SK-N-SH (cell line): ENCODE measurements around the gene HSPBP1. TPM values are rescaled to one million over a fixed set of nuclear protein-coding genes. Genes with fewer than 3 reads are reported as not detected.

Source experiments
- CTCF ChIA-PET: fragments of 300-600, 350-600 bp; formaldehyde crosslinking; extraction: SDS; loops from one replicate; lab custom pipeline; 2021; lab: Yijun Ruan, JAX
- POLR2A ChIA-PET: fragments of 350-600 bp; sonication (Branson Sonifier 250); formaldehyde crosslinking; extraction: SDS; loops from one replicate; lab custom pipeline; 2020; ENCODE audit warnings: antibody characterized with exemption, inconsistent platforms; lab: Yijun Ruan, JAX
- DNase-seq: peaks from one replicate; pipeline ENCODE4 v3.0.0; 2012
- H2AFZ ChIP-seq: fragments of 200-600 bp; sonication (generic); 2 replicates; pipeline ENCODE4 v1.8.1; 2016; ENCODE audit warnings: antibody characterized with exemption, mild to moderate bottlenecking, low read depth
- H3F3A ChIP-seq: fragments of 200-600 bp; sonication (generic); replicated peaks from 2 replicates; pipeline ENCODE3; 2016; ENCODE audit warnings: antibody characterized with exemption, mild to moderate bottlenecking; ENCODE audit not compliant: insufficient read depth
- H3K27ac ChIP-seq, 2 experiments: fragments of 200-500 bp in 1 of 2; fragments of 200-600 bp in 1 of 2; sonication (Bioruptor generic) in 1 of 2; sonication (generic), shearing (Covaris generic) in 1 of 2; 2 replicates each; pipeline versions ENCODE4 v1.5.1 to v1.6.1; 2014 to 2016; ENCODE audit warnings: low read depth in 2 of 2, inconsistent platforms in 1 of 2, low read length in 1 of 2, mild to moderate bottlenecking in 1 of 2, mixed read lengths in 1 of 2
- H3K27me3 ChIP-seq: fragments of 200-600 bp; sonication (generic), shearing (Covaris generic); 2 replicates; pipeline ENCODE4 v1.6.1; 2016; ENCODE audit warnings: mixed run types; ENCODE audit not compliant: insufficient read depth
- H3K36me3 ChIP-seq, 2 experiments: fragments of 200-500 bp in 1 of 2; fragments of 200-600 bp in 1 of 2; sonication (Bioruptor generic) in 1 of 2; sonication (generic) in 1 of 2; replicated peaks in 1 of 2; 2 replicates each; pipeline versions ENCODE3 to v1.5.1; 2014 to 2016; ENCODE audit warnings: low read length in 1 of 2, mild to moderate bottlenecking in 1 of 2; ENCODE audit not compliant: insufficient read depth in 2 of 2, control insufficient read depth in 1 of 2
- H3K4me1 ChIP-seq, 2 experiments: fragments of 200-500 bp in 1 of 2; fragments of 200-600 bp in 1 of 2; sonication (Bioruptor generic) in 1 of 2; sonication (generic), shearing (Covaris generic) in 1 of 2; 2 replicates each; pipeline versions ENCODE4 v1.5.1 to v1.6.1; 2014 to 2016; ENCODE audit warnings: low read depth in 1 of 2, low read length in 1 of 2, mixed run types in 1 of 2; ENCODE audit not compliant: insufficient read depth in 2 of 2, control insufficient read depth in 1 of 2
- H3K4me2 ChIP-seq: fragments of 200-600 bp; sonication (generic), shearing (Covaris generic); 2 replicates; pipeline ENCODE4 v1.6.1; 2017; ENCODE audit warnings: mixed run types
- H3K4me3 ChIP-seq, 2 experiments: fragments of 200-500 bp in 1 of 2; fragments of 200-600 bp in 1 of 2; sonication (Bioruptor generic) in 1 of 2; sonication (generic), shearing (Covaris generic) in 1 of 2; 2 replicates each; pipeline versions ENCODE4 v1.5.1 to v1.8.1; 2014 to 2016; ENCODE audit warnings: low read depth in 2 of 2, inconsistent platforms in 1 of 2, low read length in 1 of 2, mild to moderate bottlenecking in 1 of 2, mixed read lengths in 1 of 2, moderate library complexity in 1 of 2
- H3K79me2 ChIP-seq: fragments of 200-600 bp; sonication (generic); 2 replicates; pipeline ENCODE4 v1.8.1; 2017; ENCODE audit warnings: mild to moderate bottlenecking; ENCODE audit not compliant: insufficient read depth
- H3K9ac ChIP-seq: fragments of 200-600 bp; sonication (generic); 2 replicates; pipeline ENCODE4 v1.6.1; 2017; ENCODE audit warnings: mixed run types
- H3K9me2 ChIP-seq: fragments of 200-600 bp; sonication (generic); 2 replicates; pipeline ENCODE4 v1.6.1; 2017; ENCODE audit warnings: mixed run types
- H3K9me3 ChIP-seq: fragments of 200-600 bp; sonication (generic); 2 replicates; pipeline ENCODE4 v1.6.1; 2017; ENCODE audit warnings: mixed run types, mild to moderate bottlenecking, moderate library complexity
- H4K20me1 ChIP-seq: fragments of 200-600 bp; sonication (generic); 2 replicates; pipeline ENCODE4 v1.6.1; 2017; ENCODE audit warnings: mild to moderate bottlenecking, mixed run types; ENCODE audit not compliant: insufficient read depth
- EZH2phosphoT487 ChIP-seq: fragments of 200-600 bp; sonication (generic); IDR thresholded peaks from 2 replicates; pipeline ENCODE4 v1.6.1; 2017; ENCODE audit warnings: low read depth, mixed run types, mild to moderate bottlenecking, antibody characterized with exemption, moderate library complexity, borderline replicate concordance
- FOXJ3 ChIP-seq: sonication (generic); formaldehyde crosslinking; IDR thresholded peaks from 2 replicates; pipeline ENCODE4 v1.5.1; 2020; ENCODE audit warnings: mild to moderate bottlenecking, missing genetic modification reagents
- FOXM1 ChIP-seq: IDR thresholded peaks from 2 replicates; pipeline ENCODE4 v1.4.0; 2012; ENCODE audit warnings: low read depth, mild to moderate bottlenecking
- GATA2 ChIP-seq: sonication (generic); formaldehyde crosslinking; IDR thresholded peaks from 2 replicates; pipeline ENCODE4 v1.5.0; 2020; ENCODE audit warnings: mild to moderate bottlenecking, missing genetic modification reagents
- NFIC ChIP-seq: IDR thresholded peaks from 2 replicates; pipeline ENCODE4 v1.4.0; 2012; ENCODE audit warnings: borderline replicate concordance
- NRF1 ChIP-seq: IDR thresholded peaks from 2 replicates; pipeline ENCODE4 v1.6.1; 2012; ENCODE audit warnings: low read depth, mild to moderate bottlenecking, low read length
- RXRA ChIP-seq: IDR thresholded peaks from 2 replicates; pipeline ENCODE4 v1.4.0; 2012; ENCODE audit warnings: low read depth, mild to moderate bottlenecking, borderline replicate concordance
- SIN3A ChIP-seq: IDR thresholded peaks from 2 replicates; pipeline ENCODE4 v1.6.1; 2012; ENCODE audit warnings: low read depth, mild to moderate bottlenecking, low read length, moderate library complexity, borderline replicate concordance
- TEAD4 ChIP-seq: IDR thresholded peaks from 2 replicates; pipeline ENCODE4 v1.4.0; 2012; ENCODE audit warnings: mild to moderate bottlenecking, borderline replicate concordance; ENCODE audit not compliant: insufficient read depth
- YY1 ChIP-seq: IDR thresholded peaks from 2 replicates; pipeline ENCODE4 v1.4.0; 2012; ENCODE audit warnings: low read depth, mild to moderate bottlenecking
- WGBS: methylation state at CpG from one replicate; pipeline ENCODE4 v1.1.6; 2017; ENCODE audit warnings: low lambda C conversion rate; 5-methylcytosine and 5-hydroxymethylcytosine counted together
- polyA plus RNA-seq, 3 experiments: library from polyadenylated mRNA; depleted of rRNA; stranded (reverse); fragments of >200 nt; gene quantifications; 2 replicates each; pipeline ENCODE4 v1.2.3, GENCODE V29; 2012
- TF ChIP-seq, protein P1 (sequence below): fragments of 150-350 bp; IDR thresholded peaks from 2 replicates; pipeline ENCODE4 v1.6.1; 2016; ENCODE audit warnings: mild to moderate bottlenecking, low read depth, low read length
- TF ChIP-seq, protein P2 (sequence below): IDR thresholded peaks from 2 replicates; pipeline ENCODE4 v1.4.0; 2012; ENCODE audit warnings: low read depth

The HSPBP1 gene
- polyA plus RNA-seq, 1 of the 3 experiments (the other 2 are of a cell fraction): 55.4 TPM

DNA sequence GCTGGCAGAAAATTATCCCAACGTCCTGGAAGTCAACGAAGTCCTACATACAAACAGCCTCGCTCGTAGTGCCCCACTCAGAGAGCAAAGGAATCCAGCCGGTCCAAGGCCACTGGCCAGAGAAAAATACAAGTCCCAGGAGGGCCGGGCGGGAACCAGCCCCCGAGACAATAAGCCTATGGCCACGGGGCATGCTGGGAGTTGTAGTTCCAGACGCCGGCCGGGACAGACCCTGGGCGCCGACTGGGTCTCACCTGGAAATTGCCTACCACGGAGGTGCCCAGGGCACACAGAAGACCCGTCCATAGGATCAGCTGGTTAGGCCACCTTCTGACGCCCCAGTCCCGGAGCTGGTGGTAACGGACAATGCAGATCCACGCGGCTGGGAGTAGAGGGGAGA, 39.9 kb upstream of the HSPBP1 start:
- Histone ChIP-seq H4K20me1 (no peaks in the 10 kb centered on the region), H3K36me3 (no peaks in the 10 kb centered on the region), H3K4me1 (no peaks in the 10 kb centered on the region), H3K79me2 (no peaks in the 10 kb centered on the region), H3K9me2 (no peaks in the 10 kb centered on the region), H3K9ac (no peak overlapping the region), H3K9me3 (no peaks in the 10 kb centered on the region), H3K27ac (no peak overlapping the region), H2AFZ (no peak overlapping the region), H3K4me3 (no peak overlapping the region), H3F3A (no peaks in the 10 kb centered on the region), H3K4me2 (no peak overlapping the region), H3K27me3 (no peaks in the 10 kb centered on the region)
- TF ChIP-seq, protein P1, sequence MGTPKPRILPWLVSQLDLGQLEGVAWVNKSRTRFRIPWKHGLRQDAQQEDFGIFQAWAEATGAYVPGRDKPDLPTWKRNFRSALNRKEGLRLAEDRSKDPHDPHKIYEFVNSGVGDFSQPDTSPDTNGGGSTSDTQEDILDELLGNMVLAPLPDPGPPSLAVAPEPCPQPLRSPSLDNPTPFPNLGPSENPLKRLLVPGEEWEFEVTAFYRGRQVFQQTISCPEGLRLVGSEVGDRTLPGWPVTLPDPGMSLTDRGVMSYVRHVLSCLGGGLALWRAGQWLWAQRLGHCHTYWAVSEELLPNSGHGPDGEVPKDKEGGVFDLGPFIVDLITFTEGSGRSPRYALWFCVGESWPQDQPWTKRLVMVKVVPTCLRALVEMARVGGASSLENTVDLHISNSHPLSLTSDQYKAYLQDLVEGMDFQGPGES: no peak
- TF ChIP-seq GATA2 (no peak), SIN3A (no peak), FOXJ3 (CRISPR knock-in tag) (no peak), RXRA (no peak), NRF1 (no peak), TEAD4 (no peak), FOXM1 (no peak), NFIC (no peak)
- POLR2A ChIA-PET: no interaction called here
- peak; percentile 83 for DNase-seq
- WGBS: 69% methylated on average over 7 of the region's 21 CpGs
- CTCF ChIA-PET: interaction anchor here (1.8 to 3.1 kb wide), 3 partner anchors 18 to 178 kb away, joined by 5 to 21 read pairs (median 9); no protein-coding TSS in a partner anchor

DNA sequence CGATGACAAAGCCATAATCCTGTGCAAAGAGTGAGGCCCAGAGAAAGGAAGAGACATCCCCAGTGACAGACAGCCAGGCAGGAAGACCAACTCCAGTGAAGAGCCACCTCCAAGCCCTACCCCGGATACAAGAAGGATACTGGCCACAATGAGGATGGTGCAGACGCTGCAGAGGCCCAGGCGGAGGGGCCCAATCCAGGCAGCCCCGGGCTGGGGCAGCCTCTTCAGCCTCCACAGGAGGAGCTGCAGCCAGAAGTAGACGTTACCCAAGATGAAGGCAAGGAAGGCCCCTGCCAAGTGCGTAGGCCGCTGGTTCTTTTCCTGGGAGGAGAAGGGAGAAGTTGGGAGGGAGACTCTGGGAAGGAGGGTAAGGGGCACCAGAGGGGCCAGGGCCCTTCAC, 36.7 kb upstream of the HSPBP1 start:
- H3K9me2 ChIP-seq: no peaks in the 10 kb centered on the region
- no peaks in the 10 kb centered on the region for H3K36me3 ChIP-seq
- WGBS: 83% methylated on average over 7 of the region's 8 CpGs
- ChIA-PET POLR2A (no interaction called here), CTCF (interaction anchor here (1.0 to 7.7 kb wide), 3 partner anchors 14 to 102 kb away, joined by 3 to 46 read pairs (median 9); no protein-coding TSS in a partner anchor)
- no peak overlapping the region for H3K9ac ChIP-seq
- H3K4me2 ChIP-seq: no peak overlapping the region
- peak; percentile 14 for DNase-seq
- no peaks in the 10 kb centered on the region for H3K27me3 ChIP-seq
- no peak overlapping the region for H3K4me3 ChIP-seq
- no peak overlapping the region for H2AFZ ChIP-seq
- H4K20me1 ChIP-seq: no peaks in the 10 kb centered on the region
- H3K4me1 ChIP-seq: no peaks in the 10 kb centered on the region
- no peaks in the 10 kb centered on the region for H3K79me2 ChIP-seq
- TF ChIP-seq YY1 (no peak), RXRA (no peak), NRF1 (no peak), EZH2phosphoT487 (no peak), SIN3A (no peak)
- TF ChIP-seq, protein P2, sequence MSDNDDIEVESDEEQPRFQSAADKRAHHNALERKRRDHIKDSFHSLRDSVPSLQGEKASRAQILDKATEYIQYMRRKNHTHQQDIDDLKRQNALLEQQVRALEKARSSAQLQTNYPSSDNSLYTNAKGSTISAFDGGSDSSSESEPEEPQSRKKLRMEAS: no peak
- H3F3A ChIP-seq: no peaks in the 10 kb centered on the region
- H3K9me3 ChIP-seq: no peaks in the 10 kb centered on the region
- H3K27ac ChIP-seq: no peak overlapping the region
